Fibroblast of gingiva (primary cell): Measurements from ENCODE around the gene KRTAP10-8.
"Not testable (repeated sequence)": the region's sequence is repeated elsewhere in the genome, so short reads cannot be mapped to it uniquely, and the experiment has no call there.

ENCODE experiments used
- DNase-seq: peaks from one replicate; pipeline ENCODE4 v3.0.0-alpha.2; 2011; ENCODE audit warnings: low read depth

The KRTAP10-8 gene, protein sequence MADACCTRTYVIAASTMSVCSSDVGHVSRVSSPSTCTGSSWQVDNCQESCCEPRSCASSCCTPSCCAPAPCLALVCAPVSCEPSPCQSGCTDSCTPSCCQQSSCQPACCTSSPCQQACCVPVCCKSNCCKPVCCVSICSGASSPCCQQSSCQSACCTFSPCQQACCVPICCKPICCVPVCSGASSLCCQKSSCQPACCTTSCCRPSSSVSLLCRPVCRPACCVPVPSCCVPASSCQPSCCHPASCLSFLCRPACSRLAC

DNA sequence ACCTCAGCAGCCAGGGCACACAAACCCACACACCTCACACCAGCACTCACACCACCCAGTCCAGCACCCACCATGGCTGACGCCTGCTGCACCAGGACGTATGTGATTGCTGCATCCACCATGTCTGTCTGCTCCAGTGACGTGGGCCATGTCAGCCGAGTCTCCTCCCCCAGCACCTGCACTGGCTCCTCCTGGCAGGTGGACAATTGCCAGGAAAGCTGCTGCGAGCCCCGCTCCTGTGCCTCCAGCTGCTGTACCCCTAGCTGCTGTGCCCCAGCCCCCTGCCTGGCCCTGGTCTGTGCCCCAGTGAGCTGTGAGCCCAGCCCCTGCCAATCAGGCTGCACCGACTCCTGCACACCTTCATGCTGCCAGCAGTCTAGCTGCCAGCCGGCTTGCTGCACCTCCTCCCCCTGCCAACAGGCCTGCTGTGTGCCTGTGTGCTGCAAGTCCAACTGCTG, at the start of gene KRTAP10-8:
KRTAP10-8 (plus strand) TSS at position 51 of the 458 bp plus-strand sequence; CDS start at position 73, 22 bp downstream.
- no peak for DNase-seq

DNA sequence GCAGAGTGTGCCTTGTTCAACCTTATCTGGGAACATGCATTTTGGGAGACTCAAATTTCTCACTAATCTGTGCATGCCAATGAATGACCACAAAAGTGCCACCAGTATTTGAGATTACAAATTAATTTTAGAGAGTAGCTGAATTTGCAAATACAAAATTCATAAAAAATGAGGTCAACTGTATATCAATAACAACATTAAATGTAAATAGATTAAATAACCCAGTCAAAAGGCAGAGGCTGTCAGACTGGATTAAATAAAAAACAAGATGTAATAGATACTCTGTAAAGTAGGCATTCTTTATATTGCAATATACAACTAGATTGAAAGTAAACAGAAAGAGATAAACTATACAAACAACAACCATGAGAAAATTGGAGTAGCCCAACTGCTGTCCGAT, 47.8 kb upstream of the KRTAP10-8 start:
- no peak for DNase-seq

DNA sequence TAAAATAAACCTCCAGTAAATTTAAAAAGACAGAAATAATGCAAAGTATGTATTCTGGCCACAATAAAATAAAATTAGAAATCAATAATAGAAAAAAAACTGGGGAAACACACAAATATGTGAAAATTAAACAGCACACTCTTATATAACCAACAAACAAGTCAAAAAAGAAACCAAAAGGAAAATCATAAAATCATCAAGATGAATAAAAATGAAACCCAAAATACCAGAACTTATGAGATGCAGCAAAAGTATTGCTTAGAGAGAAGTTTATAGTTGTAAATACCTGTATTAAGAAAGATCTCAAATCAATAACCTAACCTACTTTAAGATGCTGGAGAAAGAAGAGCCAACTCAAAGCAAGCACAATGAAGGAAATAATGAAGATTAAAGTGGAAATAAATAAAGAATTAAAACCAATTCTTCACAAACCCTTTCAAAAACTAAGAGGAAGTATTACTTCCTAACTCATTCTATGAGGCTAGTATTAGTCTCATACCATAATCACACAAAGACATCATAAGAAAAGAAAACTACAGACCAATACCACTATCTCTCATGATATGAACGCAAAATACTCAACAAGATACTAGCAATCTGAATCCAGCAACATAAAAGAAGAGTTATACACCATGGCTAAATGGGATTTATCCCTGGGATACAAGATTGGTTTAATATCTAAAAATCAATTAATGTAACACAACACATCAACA, 46.8 kb upstream of the KRTAP10-8 start:
- no peak for DNase-seq

DNA sequence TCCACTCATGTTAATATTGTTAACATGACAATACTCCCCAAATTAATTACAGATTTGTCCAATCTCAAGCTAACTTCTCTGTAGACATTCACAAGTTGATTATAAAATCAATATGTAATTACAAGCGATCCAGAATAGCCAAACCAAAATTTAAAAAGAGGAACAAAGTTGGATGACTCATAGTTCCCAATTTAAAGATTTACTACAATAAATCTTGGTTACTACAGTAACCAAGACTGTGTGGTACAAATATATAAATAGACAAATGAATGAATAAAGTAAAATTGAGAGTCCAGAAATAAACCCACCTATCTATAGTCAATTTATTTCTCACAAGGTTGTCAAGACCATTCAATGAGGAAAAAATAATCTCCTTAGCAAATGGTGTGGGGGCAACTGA, 45.5 kb upstream of the KRTAP10-8 start:
- no peak for DNase-seq

DNA sequence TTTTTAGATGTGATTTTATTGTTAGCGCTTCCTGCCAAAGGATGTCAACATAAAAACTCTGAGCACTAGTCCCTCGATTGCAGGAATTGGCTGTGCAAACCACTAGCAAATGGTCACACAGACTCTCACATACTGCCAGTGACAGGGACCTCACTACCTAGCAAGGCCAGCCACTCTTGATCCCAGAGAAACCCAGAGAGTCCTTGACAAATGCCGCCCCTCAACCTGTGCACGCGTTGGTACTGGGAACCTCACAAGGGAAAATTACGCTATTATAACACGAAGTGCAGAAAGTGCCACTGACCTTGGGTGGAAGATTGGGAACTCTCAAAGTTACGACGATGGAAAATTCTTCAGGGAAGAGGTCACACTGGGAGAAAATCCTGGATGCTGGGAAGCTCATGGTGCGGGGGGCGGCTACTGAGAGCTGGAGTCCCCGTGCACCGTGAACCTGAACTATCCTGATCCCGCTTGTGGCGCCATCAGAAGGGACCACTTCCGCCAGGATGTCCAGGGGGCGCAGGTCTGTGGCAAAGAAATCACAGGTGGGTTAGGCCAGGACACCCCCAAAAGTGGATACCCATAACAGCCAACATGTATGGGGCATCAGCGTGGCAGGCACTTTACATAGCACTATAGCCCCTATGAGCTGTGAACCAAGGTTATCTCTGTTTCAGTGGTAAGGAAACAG, 44.3 kb upstream of the KRTAP10-8 start:
- no peak for DNase-seq

DNA sequence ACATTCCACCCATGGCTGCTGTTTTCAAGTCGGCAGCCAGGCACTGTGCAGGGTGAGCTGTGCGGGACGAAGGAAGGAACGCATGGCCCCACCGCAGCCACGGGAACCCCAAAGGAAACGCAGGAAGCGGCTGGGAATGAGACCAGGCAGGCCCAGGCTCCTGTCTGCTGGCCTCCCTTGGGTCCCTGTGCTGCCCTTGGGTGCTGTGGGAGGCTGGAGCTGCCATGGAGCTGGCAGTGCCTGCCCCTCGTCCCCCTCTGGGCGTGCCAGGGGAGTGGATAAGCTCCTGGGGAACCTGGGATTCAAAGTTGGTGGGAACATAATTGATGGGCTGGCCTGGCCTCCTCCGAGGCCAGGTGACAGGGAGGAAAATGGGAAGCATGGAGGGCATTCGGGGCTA, 43.6 kb upstream of the KRTAP10-8 start:
- no peak for DNase-seq

DNA sequence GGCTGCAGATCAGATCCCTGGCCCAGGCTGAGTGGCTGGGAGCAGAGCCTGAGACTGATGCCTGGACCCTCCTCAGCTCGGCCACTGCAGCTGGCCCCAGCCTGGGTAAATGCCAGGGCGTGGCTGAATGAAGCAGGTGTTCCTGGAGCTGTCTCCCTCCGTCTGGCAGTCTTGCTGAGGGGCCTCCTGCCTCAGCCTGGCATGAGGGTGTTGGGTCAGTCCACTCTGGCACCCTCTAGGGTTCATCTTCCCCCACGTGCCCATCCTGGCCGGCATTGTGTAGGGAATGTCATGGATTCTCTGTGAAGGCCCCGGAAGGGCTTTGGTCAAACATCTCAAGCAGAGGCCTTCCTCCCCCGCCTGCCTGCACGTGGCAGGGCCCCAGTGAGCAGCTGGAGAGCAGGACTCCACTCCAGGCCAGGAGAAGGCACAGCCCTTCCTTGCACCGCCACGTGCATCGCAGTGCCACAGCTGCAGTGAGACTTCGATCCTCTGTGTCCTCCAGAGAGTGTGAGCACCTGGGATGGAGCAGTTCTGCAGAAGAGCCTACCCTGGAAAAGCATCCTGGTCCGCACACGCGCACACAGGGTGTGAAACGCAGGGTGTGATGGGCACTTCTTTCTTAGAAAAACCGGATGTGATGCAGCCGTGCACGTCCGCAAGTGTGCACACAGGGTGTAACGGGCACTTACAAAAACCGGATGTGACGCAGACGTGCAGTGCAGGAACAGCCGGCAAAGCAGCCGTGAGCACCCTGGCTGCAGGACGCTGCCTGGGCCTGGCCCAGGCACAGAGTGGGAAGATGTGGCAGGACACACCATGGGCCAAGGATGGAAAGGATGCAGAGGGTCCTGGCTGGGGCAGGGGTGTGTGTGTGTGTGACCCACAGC, 43.0 kb upstream of the KRTAP10-8 start:
- no peak for DNase-seq

DNA sequence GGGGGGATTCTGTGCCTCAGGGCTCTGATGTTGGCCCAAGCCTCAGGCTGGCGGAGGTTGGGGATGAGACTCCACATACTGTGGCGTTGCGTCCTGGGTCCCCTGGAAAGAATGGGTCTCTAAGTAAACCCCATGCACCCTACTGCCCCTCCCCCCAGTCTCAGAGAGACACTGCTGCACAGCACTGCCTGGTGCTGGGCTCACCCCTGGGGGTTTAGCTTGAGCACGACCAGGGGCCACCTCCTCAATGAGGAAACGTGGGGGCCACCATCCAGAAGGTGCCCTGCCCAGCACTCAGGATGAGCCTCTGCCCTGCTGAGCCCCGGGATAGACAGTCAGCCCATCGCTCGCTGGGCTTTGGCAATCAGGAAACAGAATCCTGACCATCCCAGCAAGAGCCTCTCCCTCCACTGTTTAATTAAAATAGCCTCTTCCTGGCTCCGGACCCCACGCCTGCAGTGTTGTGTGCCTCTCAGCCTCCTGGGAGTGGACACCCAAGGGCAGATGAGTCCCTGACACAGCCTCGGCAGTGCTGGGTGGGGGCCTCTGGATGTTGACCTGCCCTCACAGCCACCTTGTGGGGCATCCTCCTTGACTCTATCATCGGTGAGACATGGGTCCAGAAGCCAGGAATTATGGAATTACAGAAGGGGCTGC, 41.9 kb upstream of the KRTAP10-8 start:
- DNase-seq = no peak

DNA sequence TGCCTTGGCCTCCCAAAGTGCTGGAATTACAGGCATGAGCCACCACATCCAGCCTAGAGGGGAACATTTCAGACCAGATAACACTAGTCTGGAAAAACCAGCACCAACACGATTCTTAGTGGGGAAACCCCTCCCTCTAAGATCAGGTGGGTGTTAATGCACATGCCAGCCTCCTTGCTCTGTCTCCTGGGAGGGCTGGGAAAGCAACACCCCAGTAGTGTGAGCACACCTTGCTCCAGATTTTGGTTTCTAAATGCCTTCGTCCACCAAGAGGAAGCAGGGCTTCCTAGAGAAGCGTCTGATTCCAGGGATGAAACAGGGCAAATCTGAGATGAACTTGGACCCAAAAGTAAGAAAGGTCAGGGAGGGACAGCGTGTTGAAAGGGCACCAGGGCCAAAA, 40.6 kb upstream of the KRTAP10-8 start:
- no peak for DNase-seq

DNA sequence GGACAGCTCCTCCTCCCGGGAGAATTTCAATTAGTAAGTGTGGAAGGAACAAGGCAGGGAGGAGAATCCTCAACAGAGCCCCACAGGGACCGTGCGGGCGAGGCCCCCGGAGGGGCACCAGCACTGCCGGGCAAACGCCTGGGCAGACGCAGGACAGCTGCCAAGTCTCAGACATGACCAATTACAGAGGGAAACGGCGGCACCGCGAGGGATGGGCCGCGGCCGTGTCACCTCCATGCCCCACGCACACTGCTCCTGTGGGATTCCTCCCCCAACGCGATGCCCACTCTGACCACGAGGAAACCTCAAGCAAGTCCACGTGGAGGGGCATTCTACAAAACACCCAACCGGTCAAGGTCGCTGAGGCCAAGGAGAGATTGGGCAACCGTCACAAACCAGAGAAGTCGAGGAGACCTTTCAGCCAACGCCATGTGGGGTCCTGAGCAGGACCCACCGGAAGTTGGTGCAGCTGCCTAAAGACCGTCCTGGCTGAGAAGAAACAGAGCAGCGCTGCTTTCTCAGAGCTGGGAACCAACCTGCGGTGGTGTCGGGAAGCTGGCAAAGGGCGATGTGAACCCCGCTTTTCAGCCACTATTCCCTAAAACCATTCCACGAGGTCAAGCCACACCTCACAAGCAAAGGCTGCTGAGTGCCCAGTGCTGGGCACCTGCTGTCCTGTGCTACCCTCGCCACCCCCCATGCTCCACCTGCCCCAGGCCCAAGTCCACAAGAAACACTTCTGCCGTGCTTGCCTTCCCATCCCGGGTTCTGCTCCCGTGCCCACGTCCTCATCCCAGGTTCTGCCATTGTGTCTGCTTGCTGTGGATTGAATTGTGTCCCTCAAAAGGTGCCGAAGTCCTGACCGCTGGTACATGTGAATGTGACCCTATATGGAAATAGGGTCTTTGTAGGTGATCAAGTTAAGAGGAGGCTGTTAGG, 39.8 kb upstream of the KRTAP10-8 start:
- DNase-seq = no peak

DNA sequence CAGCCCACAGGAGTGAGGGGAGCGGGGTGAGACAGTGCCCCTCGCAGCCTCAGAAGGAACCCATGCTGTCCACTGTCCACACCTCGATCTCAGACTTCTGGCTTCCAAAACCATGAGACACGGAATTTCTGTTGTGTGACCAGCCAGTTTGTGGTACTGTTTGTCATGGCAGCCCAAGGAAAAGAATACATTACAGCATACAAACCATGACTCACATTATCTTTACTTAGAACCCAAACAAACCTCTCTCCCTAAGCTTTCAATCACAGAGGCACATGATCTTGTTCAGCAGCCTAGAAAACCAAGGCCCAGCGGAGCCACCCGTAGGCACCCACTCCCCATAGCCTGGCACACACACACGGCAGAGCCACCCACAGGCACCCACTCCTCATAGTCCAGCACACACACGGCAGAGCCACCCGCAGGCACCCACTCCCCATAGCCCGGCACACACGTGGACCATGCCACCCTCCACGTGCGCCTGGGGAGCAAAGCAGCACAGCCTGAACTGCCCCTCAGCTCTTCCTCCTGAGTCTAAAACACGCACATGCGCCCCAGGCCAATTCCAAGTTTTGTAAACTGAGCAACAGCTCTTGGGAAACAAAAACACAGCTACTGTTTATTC, 38.8 kb upstream of the KRTAP10-8 start:
- no peak for DNase-seq

DNA sequence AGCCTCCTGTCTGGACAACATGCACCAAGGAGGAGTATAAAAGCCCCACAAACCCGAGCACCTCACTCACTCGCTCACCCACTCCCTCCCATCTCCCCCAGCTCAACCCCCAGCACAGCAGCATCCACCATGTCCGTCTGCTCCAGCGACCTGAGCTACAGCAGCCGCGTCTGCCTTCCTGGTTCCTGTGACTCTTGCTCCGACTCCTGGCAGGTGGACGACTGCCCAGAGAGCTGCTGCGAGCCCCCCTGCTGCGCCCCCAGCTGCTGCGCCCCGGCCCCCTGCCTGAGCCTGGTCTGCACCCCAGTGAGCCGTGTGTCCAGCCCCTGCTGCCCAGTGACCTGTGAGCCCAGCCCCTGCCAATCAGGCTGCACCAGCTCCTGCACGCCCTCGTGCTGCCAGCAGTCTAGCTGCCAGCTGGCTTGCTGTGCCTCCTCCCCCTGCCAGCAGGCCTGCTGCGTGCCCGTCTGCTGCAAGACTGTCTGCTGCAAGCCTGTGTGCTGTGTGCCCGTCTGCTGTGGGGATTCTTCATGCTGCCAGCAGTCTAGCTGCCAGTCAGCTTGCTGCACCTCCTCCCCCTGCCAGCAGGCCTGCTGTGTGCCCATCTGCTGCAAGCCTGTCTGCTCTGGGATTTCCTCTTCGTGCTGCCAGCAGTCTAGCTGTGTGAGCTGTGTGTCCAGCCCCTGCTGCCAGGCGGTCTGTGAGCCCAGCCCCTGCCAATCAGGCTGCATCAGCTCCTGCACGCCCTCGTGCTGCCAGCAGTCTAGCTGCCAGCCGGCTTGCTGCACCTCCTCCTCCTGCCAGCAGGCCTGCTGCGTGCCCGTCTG, 38.0 kb upstream of the KRTAP10-8 start, which contains the start of gene KRTAP10-4:
KRTAP10-4 (plus strand) TSS at position 100 of the 827 bp plus-strand sequence; CDS start at position 130, 30 bp downstream.
- DNase-seq = not testable (repeated sequence)

DNA sequence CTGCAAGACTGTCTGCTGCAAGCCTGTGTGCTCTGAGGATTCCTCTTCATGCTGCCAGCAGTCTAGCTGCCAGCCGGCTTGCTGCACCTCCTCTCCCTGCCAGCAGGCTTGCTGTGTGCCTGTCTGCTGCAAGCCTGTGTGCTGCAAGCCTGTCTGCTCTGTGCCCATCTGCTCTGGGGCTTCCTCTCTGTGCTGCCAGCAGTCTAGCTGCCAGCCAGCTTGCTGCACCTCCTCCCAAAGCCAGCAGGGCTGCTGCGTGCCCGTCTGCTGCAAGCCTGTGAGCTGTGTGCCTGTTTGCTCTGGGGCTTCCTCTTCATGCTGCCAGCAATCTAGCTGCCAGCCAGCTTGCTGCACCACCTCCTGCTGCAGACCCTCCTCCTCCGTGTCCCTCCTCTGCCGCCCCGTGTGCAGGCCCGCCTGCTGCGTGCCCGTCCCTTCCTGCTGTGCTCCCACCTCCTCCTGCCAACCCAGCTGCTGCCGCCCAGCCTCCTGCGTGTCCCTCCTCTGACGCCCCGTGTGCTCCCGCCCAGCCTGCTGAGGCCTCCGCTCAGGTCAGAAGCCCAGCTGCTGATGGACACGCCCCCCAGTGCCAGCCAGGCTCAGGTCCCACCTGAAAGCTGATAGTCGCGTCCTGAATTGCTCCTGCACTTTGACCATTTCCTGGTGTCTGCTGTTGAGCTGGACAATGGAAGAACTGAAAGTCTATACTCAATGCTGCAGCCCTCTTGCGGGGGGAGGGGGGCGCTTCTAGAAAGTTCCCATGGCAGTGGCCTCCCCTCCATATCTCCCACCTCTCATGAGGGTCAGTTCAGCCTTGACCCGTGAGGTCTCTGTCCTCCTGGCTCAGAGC, 37.2 kb upstream of the KRTAP10-8 start:
- DNase-seq = no peak

DNA sequence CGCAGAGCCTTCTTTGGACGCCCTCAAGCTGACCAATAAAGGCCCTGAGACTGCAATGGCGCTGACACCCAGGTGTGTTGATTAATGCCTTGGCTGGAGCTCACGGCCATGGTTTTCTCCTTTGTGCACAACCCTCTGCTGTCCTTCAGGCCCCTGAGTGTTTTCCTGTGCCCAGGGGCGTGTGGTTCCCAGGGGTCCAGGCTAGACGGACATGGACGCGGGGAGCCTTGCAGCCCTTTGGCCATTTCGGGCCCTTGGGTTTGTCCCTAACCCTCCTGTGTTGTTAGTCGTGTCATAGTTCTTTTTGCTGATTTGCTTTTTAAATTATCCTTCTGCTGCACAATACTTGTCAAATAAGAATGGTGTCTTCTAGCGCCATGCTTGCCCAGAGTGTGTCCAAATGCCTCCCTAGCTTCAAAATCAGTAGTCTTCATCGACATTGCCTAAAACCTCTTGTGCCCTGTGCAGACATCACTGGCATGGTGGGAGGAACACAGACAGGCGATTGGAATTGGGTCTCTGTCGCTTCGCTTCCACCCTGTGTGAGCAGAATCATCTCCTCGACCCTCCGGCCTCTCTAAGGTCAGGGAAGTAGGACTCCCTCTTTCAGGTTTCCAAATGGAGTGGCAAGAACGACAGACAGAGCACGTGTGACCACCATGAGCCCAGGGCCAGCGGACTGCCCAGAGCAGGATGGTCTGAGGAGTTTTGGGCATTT, 36.4 kb upstream of the KRTAP10-8 start:
- DNase-seq = no peak

DNA sequence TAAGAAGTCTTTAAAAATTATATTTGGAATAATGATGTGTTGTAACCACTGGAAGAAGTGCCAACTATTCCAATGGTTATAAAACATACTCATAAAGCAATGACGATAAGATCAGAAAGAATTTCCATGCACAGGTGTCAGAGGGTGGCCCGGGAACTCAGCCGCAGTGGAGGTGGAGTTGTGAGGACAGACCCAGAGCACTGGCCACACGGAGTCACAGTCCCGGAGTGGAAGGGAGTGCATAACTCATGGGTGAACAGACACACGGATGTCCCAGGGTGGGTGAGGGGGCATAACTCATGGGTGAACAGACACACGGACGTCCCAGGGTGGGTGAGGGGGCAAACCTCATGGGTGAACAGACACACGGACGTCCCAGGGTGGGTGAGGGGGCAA, 35.9 kb upstream of the KRTAP10-8 start:
- DNase-seq = no peak

DNA sequence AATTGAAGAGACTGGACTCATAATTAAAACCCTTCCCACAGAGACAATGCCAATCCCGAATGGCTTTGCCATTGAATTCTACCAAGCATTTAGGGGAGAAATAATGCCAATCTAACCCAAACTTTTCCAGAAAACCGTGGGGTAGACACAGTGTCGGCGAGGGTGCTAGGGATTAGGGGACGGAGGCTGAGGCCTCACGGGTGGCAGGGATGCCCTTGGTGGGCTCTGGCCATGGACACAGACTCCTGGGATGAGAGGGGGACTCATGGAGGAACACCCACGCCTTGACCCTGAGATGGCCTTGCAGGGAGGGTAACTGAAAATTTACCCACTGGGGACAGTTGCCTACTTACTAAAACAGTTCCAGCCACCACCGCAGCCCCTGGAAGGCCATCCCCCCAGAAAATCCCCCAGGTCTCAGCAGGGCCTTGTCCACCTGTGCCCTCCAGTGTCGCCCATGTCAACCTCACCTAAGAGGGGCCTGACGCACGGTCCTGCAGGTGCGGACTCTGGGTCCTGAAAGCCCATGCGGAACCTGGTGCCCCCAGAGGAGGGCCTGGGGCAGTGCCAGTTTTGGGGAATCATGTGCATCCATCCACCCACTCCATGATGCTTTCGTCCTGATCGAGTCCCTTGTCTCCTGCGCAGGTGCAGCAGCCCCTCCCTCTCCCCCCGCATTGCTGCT, 33.4 kb upstream of the KRTAP10-8 start:
- no peak for DNase-seq
